Measurements from ENCODE around the gene MCF2L2.

GRCh38 chr3:183438735-183439134 lies 10.3 kb upstream of the MCF2L2 start:
- TF ChIP-seq CTCF (IDR thresholded peaks at IDR 0.05) (no peak), POLR2A (IDR thresholded peaks at IDR 0.05) (no peak)
